Upper lobe of right lung (tissue), 1 donor: ENCODE data around the gene RGMB. TPM values are rescaled to one million over a fixed set of nuclear protein-coding genes. Genes with fewer than 3 reads are reported as not detected.

Experiments
- ATAC-seq: fragments of 200-7000 bp; cut with Tn5 transposase; one replicate; pipeline ENCODE4 v1.9.1; 2020; ENCODE audit warnings: mild to moderate bottlenecking, moderate library complexity
- DNase-seq: peaks from one replicate; pipeline ENCODE4 v3.0.0-alpha.2; 2020
- H3K27ac ChIP-seq: fragments of 200-600 bp; one replicate; pipeline ENCODE4 v1.8.0; 2022
- H3K27me3 ChIP-seq: fragments of 200-600 bp; one replicate; pipeline ENCODE4 v1.8.0; 2022; ENCODE audit warnings: mild to moderate bottlenecking
- H3K36me3 ChIP-seq: fragments of 200-600 bp; one replicate; pipeline ENCODE4 v1.8.0; 2022
- H3K4me1 ChIP-seq: fragments of 200-600 bp; one replicate; pipeline ENCODE4 v1.8.0; 2022
- H3K4me3 ChIP-seq: fragments of 200-600 bp; one replicate; pipeline ENCODE4 v1.8.0; 2022; ENCODE audit warnings: mild to moderate bottlenecking
- H3K9me3 ChIP-seq: fragments of 200-600 bp; one replicate; pipeline ENCODE4 v1.8.0; 2022
- intact Hi-C: fragments of 100-400 bp; cut with DNase I; formaldehyde crosslinking; loops from one replicate; pipeline ENCODE4 v1.11.0; 2022
- total RNA-seq: library from RNA; stranded (reverse); fragmentation: NEBNext Ultra II Directional; extraction: Animal tissue kit (Norgen Biotek cat#: 25700); gene quantifications from one replicate; pipeline ENCODE4 v1.2.1, GENCODE V29; 2021
- TF ChIP-seq, protein P1 (sequence below): fragments of 200-600 bp; IDR thresholded peaks from one replicate; pipeline ENCODE4 v1.8.0; 2022; ENCODE audit warnings: antibody characterized with exemption
- donor health status: DM: no; HTN: yes; CAD: no; lungs with severe emphysema.

The RGMB gene
- total RNA-seq, 1 donor from 2014 or later, result 16.8 TPM

DNA sequence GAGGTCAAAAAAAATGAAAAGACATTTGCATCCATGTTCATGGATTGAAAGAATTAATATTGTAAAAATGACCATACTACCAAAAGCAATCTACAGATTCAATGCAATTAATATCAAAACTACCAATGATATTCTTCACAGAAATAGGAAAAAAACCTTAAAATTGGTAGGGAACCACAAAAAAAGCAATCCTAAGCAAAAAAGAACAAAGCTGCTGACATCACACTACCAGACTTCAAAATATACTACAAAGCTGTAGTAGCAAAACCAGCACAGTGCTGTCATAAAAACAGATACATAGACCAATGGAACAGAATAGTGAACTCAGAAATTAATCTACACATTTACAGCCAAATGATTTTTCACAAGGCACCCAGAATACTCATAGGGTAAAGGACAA, 34.3 kb downstream of the RGMB start:
- H3K27me3 ChIP-seq, result no peaks in the 10 kb centered on the region
- DNase-seq (no peak), ATAC-seq (no peak)
- H3K4me1 ChIP-seq, result no peaks in the 10 kb centered on the region
- TF ChIP-seq, protein P1, sequence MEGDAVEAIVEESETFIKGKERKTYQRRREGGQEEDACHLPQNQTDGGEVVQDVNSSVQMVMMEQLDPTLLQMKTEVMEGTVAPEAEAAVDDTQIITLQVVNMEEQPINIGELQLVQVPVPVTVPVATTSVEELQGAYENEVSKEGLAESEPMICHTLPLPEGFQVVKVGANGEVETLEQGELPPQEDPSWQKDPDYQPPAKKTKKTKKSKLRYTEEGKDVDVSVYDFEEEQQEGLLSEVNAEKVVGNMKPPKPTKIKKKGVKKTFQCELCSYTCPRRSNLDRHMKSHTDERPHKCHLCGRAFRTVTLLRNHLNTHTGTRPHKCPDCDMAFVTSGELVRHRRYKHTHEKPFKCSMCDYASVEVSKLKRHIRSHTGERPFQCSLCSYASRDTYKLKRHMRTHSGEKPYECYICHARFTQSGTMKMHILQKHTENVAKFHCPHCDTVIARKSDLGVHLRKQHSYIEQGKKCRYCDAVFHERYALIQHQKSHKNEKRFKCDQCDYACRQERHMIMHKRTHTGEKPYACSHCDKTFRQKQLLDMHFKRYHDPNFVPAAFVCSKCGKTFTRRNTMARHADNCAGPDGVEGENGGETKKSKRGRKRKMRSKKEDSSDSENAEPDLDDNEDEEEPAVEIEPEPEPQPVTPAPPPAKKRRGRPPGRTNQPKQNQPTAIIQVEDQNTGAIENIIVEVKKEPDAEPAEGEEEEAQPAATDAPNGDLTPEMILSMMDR, result no peak
- H3K4me3 ChIP-seq, result no peak overlapping the region
- H3K9me3 ChIP-seq, result peaks cover 6% of the 10 kb centered on the region
- intact Hi-C loops, result no loop called here
- no peak overlapping the region for H3K27ac ChIP-seq
- H3K36me3 ChIP-seq, result no peaks in the 10 kb centered on the region

DNA sequence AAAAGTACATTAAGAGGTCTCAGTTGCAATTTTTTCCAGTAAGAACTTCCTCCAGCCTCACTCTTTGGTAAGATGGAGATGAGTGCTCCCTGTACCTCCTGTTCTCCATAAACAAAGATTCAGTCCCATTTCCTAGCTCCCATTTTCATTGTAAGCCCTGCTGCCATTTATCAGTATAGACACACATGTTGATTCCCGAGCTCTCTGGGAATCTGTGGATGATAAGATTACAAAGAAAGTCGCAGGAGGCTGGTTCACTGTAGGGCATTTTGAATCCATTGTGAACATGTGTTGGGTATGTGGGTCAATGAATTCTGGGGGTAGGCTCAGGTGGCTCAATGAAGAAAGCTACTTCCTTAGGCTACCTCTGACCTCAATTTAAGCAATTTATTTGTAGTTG, 36.7 kb downstream of the RGMB start:
- DNase-seq (no peak), ATAC-seq (no peak)
- intact Hi-C loops, result no loop called here
- TF ChIP-seq, protein P1, result no peak
- Histone ChIP-seq H3K9me3 (peaks cover 6% of the 10 kb centered on the region), H3K4me3 (no peak overlapping the region), H3K36me3 (no peaks in the 10 kb centered on the region), H3K27ac (no peak overlapping the region), H3K27me3 (no peaks in the 10 kb centered on the region), H3K4me1 (no peaks in the 10 kb centered on the region)

DNA sequence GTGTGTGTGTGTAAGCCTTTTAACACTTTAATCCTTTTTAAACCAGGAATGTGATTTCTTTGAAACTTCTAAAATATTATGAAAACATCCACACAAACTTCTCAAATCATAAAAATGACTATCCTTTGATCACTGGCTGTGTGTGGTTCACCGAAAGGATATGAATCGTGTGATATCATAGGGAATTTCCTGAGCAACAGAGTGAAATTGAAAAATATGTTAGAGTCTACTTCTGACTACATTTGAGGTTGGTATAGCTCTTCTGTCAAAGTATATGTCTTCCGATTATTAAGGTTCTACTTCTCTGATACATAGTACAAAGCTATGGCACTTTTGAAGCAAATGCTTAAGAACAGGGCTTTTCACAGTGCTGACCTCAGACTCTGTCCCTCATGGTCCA, 40.3 kb downstream of the RGMB start:
- intact Hi-C loops, result no loop called here
- DNase-seq (no peak), ATAC-seq (no peak)
- TF ChIP-seq, protein P1, result no peak
- Histone ChIP-seq H3K9me3 (no peaks in the 10 kb centered on the region), H3K36me3 (no peaks in the 10 kb centered on the region), H3K4me1 (no peaks in the 10 kb centered on the region), H3K4me3 (no peak overlapping the region), H3K27ac (no peak overlapping the region), H3K27me3 (no peaks in the 10 kb centered on the region)

DNA sequence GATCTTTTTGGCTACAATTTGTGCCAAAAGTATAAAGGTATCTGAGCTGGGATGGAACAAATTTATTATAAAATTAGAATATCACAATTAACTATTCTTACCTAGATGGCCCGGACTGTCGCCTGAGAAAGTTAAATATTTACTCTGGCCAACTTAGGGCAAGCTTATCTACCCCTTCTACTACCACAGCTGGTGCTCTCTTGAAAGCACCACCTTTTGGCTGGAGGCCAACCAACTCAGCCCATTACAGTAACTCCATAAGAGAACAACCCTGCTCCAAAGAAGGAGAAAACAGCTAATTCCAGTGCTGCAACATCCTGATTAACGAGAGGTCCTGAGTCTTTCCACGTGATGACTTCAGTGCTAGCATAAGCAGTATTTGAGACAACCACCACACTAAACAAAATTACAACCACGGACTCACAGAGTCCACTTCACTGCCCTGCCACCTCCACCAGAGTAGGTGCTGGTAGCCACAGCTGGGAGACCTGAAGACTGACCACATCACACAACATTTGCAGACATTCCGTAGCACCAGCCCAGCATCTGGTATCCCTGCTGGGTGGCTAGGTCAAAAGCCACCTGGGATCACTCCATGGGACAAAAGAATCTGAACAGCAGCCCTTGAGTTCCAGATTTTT, 43.2 kb downstream of the RGMB start:
- ATAC-seq, result peak; percentile 81

DNA sequence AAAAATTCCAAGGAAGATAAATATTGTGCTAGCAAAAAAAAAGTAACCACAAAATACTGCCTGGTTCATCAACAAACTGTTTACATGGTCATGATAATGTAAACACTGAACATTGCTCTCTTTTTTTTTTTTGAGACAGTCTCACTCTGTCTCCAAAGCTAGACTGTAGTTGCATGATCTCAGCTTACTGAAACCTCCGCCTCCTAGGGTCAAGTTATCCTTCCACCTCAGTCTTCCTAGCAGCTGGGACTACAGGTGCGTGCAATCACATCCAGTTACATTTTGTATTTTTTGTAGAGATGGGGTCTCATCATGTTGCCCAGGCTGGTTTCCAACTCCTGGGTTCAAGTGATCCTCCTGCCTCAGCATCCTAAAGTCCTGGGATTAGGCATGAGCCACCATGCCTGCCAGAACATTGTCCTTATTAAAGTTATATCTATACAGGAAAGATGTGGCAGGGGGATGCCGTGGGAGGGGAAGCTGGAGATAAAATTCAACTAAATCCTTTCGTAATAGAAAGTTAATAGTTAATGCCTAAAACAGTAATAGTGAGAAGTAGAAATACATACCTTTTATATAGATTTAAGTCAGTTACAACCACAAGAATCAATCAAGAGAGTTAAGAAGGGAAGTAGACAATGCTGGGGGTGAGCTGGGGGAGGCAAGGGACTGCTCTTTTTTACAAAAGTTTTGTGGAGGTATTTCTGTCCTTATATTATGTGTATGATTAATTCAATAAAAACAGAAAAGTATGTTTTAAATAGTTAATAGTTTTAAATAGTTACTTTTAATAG, 52.3 kb downstream of the RGMB start:
- H3K36me3 ChIP-seq, result no peaks in the 10 kb centered on the region
- no peak overlapping the region for H3K27ac ChIP-seq
- H3K4me1 ChIP-seq, result no peaks in the 10 kb centered on the region
- intact Hi-C loops, result no loop called here
- no peak overlapping the region for H3K4me3 ChIP-seq
- peaks cover 5% of the 10 kb centered on the region for H3K9me3 ChIP-seq
- no peaks in the 10 kb centered on the region for H3K27me3 ChIP-seq
- DNase-seq, result no peak
- no peak for ATAC-seq
- TF ChIP-seq, protein P1, result no peak

More for the DNA sequence above, 43.2 kb downstream of the RGMB start:
- no peak overlapping the region for H3K4me3 ChIP-seq
- no peaks in the 10 kb centered on the region for H3K36me3 ChIP-seq
- peak; percentile 73 for DNase-seq
- TF ChIP-seq, protein P1, result no peak
- intact Hi-C loops, result no loop called here
- H3K27me3 ChIP-seq, result no peaks in the 10 kb centered on the region
- H3K4me1 ChIP-seq, result no peaks in the 10 kb centered on the region
- H3K27ac ChIP-seq, result no peak overlapping the region
- peaks cover 6% of the 10 kb centered on the region for H3K9me3 ChIP-seq
